DOHH2 (cell line): ENCODE results near the gene PPP2R2B.

Experiments
- H3F3A ChIP-seq: fragments of 200-600 bp; sonication (generic), shearing (Covaris generic); 2 replicates; pipeline ENCODE4 v1.6.0; 2016; ENCODE audit warnings: antibody characterized with exemption, mild to moderate bottlenecking; ENCODE audit not compliant: control insufficient read depth, insufficient read depth
- H3K27ac ChIP-seq: fragments of 200-600 bp; sonication (generic); 2 replicates; pipeline ENCODE4 v1.5.1; 2014; ENCODE audit warnings: low read depth, mild to moderate bottlenecking, low read length, moderate library complexity
- H3K27me3 ChIP-seq: fragments of 200-600 bp; sonication (generic); 2 replicates; pipeline ENCODE4 v1.6.1; 2014; ENCODE audit warnings: mild to moderate bottlenecking, low read length, mixed read lengths; ENCODE audit not compliant: control insufficient read depth
- H3K36me3 ChIP-seq: fragments of 200-600 bp; sonication (generic); 2 replicates; pipeline ENCODE4 v1.6.1; 2014; ENCODE audit warnings: mild to moderate bottlenecking, low read length, moderate library complexity, mixed read lengths; ENCODE audit not compliant: control insufficient read depth
- H3K4me1 ChIP-seq: fragments of 200-600 bp; sonication (generic); 2 replicates; pipeline ENCODE4 v1.6.1; 2014; ENCODE audit warnings: mild to moderate bottlenecking, low read length, mixed read lengths; ENCODE audit not compliant: control insufficient read depth
- H3K4me2 ChIP-seq: fragments of 200-600 bp; sonication (generic); 2 replicates; pipeline ENCODE4 v1.6.0; 2014; ENCODE audit warnings: mild to moderate bottlenecking, low read length, moderate library complexity
- H3K4me3 ChIP-seq: fragments of 200-600 bp; sonication (generic); 2 replicates; pipeline ENCODE4 v1.5.1; 2014; ENCODE audit warnings: mild to moderate bottlenecking, low read length, mixed read lengths
- H3K79me2 ChIP-seq: fragments of 200-600 bp; sonication (generic); 2 replicates; pipeline ENCODE4 v1.6.1; 2014; ENCODE audit warnings: mild to moderate bottlenecking, low read length, mixed read lengths; ENCODE audit not compliant: control insufficient read depth
- H3K9me2 ChIP-seq: fragments of 200-600 bp; sonication (generic); replicated peaks from 2 replicates; pipeline ENCODE4 v1.6.1; 2014; ENCODE audit warnings: mild to moderate bottlenecking, low read length, mixed read lengths; ENCODE audit not compliant: control insufficient read depth
- H3K9me3 ChIP-seq: fragments of 200-600 bp; sonication (generic); 2 replicates; pipeline ENCODE4 v1.6.1; 2014; ENCODE audit warnings: antibody characterized with exemption, low read length, mixed read lengths; ENCODE audit not compliant: control insufficient read depth, insufficient read depth
- H4K20me1 ChIP-seq: fragments of 200-600 bp; sonication (generic); 2 replicates; pipeline ENCODE4 v1.6.0; 2014; ENCODE audit warnings: low read depth, mild to moderate bottlenecking, antibody characterized with exemption, low read length, moderate library complexity; ENCODE audit not compliant: control insufficient read depth, insufficient read depth
- EZH2phosphoT487 ChIP-seq: fragments of 200-600 bp; sonication (generic); IDR thresholded peaks from 2 replicates; pipeline ENCODE4 v1.6.1; 2017; ENCODE audit warnings: borderline replicate concordance, mild to moderate bottlenecking, antibody characterized with exemption, low read length, moderate library complexity, mixed read lengths
- TF ChIP-seq, protein P1 (sequence below): fragments of 200-600 bp; sonication (generic); IDR thresholded peaks from one replicate; pipeline ENCODE4 v1.5.1; 2014; ENCODE audit warnings: antibody characterized with exemption, mild to moderate bottlenecking, low read depth, low read length; ENCODE audit not compliant: poor library complexity, severe bottlenecking

Gene PPP2R2B

DNA sequence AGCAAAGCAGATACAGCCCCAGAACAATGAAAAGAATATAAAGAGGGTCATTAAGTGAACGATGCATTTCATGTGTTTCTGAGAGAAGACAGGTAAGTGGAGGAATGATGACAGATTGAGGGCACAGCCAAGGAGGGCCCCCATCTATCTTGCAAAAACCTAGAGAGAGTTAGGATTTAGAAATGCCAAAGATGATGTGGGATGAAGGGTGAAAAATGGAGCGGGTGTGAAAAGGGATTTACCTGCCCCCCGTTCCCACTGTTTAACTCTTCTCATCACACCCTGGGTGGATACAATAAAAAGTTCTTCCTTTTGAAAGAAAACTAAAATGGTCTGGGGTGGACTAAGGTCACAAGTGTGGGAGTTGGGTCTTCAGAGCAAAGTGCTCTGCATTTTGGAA, 18.5 kb upstream of the PPP2R2B start:
- Histone ChIP-seq H3K4me2 (no peak overlapping the region), H3K9me2 (no peaks in the 10 kb centered on the region), H3K27ac (no peak overlapping the region), H3K27me3 (no peaks in the 10 kb centered on the region), H4K20me1 (no peaks in the 10 kb centered on the region), H3K4me1 (no peaks in the 10 kb centered on the region), H3K4me3 (no peak overlapping the region), H3K79me2 (no peaks in the 10 kb centered on the region), H3F3A (no peaks in the 10 kb centered on the region), H3K9me3 (no peaks in the 10 kb centered on the region), H3K36me3 (no peaks in the 10 kb centered on the region)
- TF ChIP-seq, protein P1, sequence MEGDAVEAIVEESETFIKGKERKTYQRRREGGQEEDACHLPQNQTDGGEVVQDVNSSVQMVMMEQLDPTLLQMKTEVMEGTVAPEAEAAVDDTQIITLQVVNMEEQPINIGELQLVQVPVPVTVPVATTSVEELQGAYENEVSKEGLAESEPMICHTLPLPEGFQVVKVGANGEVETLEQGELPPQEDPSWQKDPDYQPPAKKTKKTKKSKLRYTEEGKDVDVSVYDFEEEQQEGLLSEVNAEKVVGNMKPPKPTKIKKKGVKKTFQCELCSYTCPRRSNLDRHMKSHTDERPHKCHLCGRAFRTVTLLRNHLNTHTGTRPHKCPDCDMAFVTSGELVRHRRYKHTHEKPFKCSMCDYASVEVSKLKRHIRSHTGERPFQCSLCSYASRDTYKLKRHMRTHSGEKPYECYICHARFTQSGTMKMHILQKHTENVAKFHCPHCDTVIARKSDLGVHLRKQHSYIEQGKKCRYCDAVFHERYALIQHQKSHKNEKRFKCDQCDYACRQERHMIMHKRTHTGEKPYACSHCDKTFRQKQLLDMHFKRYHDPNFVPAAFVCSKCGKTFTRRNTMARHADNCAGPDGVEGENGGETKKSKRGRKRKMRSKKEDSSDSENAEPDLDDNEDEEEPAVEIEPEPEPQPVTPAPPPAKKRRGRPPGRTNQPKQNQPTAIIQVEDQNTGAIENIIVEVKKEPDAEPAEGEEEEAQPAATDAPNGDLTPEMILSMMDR = no peak
- no peak for TF ChIP-seq EZH2phosphoT487

DNA sequence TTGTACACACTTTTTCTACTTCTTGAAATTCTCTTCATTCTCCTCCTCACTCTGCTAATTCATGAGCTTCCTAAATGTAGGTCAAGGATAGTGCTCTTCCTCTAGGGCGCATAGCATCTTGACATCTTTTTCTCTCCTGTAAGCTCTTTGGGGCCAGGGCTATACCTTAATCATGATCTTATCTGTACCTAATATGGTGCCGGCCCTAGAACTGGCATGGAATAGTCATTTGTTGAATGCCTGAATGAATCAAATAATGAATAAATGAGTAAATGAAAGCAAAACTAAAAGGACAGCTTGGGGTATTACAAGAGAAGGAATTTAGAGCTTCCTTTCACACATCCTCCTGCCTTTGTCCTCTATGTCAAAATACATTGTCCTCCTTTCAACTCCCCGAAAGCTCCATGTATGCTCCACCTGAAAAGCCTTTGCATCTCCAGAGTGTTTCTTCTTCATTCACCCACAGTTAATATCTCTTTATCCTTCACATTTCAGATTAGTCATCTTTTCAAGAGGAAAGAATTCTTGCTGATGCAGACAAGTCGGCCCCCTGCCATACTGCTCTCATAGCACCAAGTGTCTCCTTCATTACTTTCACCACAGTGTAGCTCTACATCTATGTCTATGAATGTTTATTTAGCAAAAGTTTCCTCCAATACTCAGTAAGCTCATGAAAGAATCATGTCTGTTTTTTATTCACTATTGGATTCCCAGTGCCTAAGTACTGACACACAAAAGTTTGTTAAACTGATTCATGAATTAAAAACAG, 16.4 kb upstream of the PPP2R2B start:
- H3F3A ChIP-seq = no peaks in the 10 kb centered on the region
- no peak overlapping the region for H3K4me3 ChIP-seq
- no peaks in the 10 kb centered on the region for H4K20me1 ChIP-seq
- H3K9me3 ChIP-seq = no peaks in the 10 kb centered on the region
- H3K9me2 ChIP-seq = no peaks in the 10 kb centered on the region
- H3K27me3 ChIP-seq = no peaks in the 10 kb centered on the region
- H3K36me3 ChIP-seq = no peaks in the 10 kb centered on the region
- no peaks in the 10 kb centered on the region for H3K4me1 ChIP-seq
- no peak overlapping the region for H3K27ac ChIP-seq
- TF ChIP-seq, protein P1 = no peak
- TF ChIP-seq EZH2phosphoT487 = no peak
- H3K4me2 ChIP-seq = no peak overlapping the region
- H3K79me2 ChIP-seq = no peaks in the 10 kb centered on the region

DNA sequence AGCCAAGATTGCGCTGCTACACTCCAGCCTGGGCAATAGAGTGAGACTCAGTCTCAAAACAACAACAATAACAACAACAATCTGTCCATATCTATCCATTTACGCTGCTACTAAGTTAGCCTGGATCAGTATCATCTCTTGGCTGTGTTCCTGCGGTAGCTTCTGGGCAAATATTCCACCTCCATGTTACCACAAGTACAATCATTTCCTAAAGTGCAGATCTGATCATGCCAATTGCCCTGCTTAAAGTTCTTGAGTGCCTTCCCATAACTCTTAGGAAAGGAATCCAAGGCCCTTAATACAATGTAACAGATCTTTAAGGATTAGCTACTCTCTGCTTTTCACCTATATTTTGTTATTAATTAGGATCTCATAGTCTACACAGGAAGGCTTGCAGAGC, 15.4 kb upstream of the PPP2R2B start:
- Histone ChIP-seq H3K4me3 (no peak overlapping the region), H3K4me2 (no peak overlapping the region), H3F3A (no peaks in the 10 kb centered on the region), H3K9me3 (no peaks in the 10 kb centered on the region), H3K9me2 (no peaks in the 10 kb centered on the region), H3K27ac (no peak overlapping the region), H4K20me1 (no peaks in the 10 kb centered on the region), H3K27me3 (no peaks in the 10 kb centered on the region), H3K4me1 (no peaks in the 10 kb centered on the region), H3K79me2 (no peaks in the 10 kb centered on the region), H3K36me3 (no peaks in the 10 kb centered on the region)
- TF ChIP-seq EZH2phosphoT487 = no peak
- TF ChIP-seq, protein P1 = no peak
